ENCODE data around the gene UBALD2.

GRCh38 chr17:76260220-76260619 is 4.9 kb upstream of the UBALD2 start:
- TF ChIP-seq POLR2A (IDR thresholded peaks at IDR 0.05) (no peak), CTCF (IDR thresholded peaks at IDR 0.05) (no peak)
